Esophagus (tissue), 2 donors: ENCODE results near the gene ANAPC10. TPM values are rescaled to one million over a fixed set of nuclear protein-coding genes. Genes with fewer than 3 reads are reported as not detected.
"Not testable (repeated sequence)": the region's sequence is repeated elsewhere in the genome, so short reads cannot be mapped to it uniquely, and the experiment has no call there.

Experiments used
- H3K27ac ChIP-seq, 2 donors: one replicate each; pipeline ENCODE4 v1.5.1; 2013; ENCODE audit warnings: low read depth in 2 of 2, mild to moderate bottlenecking in 2 of 2, inconsistent platforms in 1 of 2, low read length in 1 of 2, moderate library complexity in 1 of 2
- H3K27me3 ChIP-seq, 2 donors: one replicate each; pipeline ENCODE4 v1.6.1; 2013; ENCODE audit warnings: low read length in 2 of 2, control low read depth in 1 of 2, mild to moderate bottlenecking in 1 of 2; ENCODE audit not compliant: insufficient read depth in 2 of 2, control insufficient read depth in 1 of 2
- H3K36me3 ChIP-seq, 2 donors: one replicate each; pipeline ENCODE4 v1.6.1; 2013; ENCODE audit warnings: low read length in 1 of 2; ENCODE audit not compliant: control insufficient read depth in 2 of 2, insufficient read depth in 2 of 2
- H3K4me1 ChIP-seq, 2 donors: one replicate each; pipeline ENCODE4 v1.6.1; 2013; ENCODE audit warnings: low read length in 1 of 2; ENCODE audit not compliant: control insufficient read depth in 2 of 2, insufficient read depth in 2 of 2
- H3K4me3 ChIP-seq, 2 donors: one replicate each; pipeline ENCODE4 v1.5.1; 2013; ENCODE audit warnings: low read length in 2 of 2, mild to moderate bottlenecking in 2 of 2, low read depth in 1 of 2, moderate library complexity in 1 of 2
- H3K9me3 ChIP-seq, 2 donors: one replicate each; pipeline ENCODE4 v1.6.1; 2013; ENCODE audit warnings: mild to moderate bottlenecking in 2 of 2, low read depth in 1 of 2, low read length in 1 of 2, moderate library complexity in 1 of 2; ENCODE audit not compliant: control insufficient read depth in 2 of 2, insufficient read depth in 1 of 2
- WGBS, 2 donors: extraction: QIAGEN DNeasy Blood & Tissue Kit; methylation state at CpG; one replicate each; pipeline ENCODE4 v1.1.7; 2013; 5-methylcytosine and 5-hydroxymethylcytosine counted together
- polyA plus RNA-seq, 2 donors: library from polyadenylated mRNA; stranded (reverse); fragments of 200-250 nt; gene quantifications; one replicate each; pipeline ENCODE4 v1.2.3, GENCODE V29; 2013
- donor health status: healthy with polysubstance abuse.
- donor health status: Bipolar disorder and iron deficiency.

ANAPC10 gene, protein sequence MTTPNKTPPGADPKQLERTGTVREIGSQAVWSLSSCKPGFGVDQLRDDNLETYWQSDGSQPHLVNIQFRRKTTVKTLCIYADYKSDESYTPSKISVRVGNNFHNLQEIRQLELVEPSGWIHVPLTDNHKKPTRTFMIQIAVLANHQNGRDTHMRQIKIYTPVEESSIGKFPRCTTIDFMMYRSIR
- 10 to 100 TPM in 1 of 2 donors, 1 to 10 TPM in 1; 6.2 to 11.7 TPM for polyA plus RNA-seq

DNA sequence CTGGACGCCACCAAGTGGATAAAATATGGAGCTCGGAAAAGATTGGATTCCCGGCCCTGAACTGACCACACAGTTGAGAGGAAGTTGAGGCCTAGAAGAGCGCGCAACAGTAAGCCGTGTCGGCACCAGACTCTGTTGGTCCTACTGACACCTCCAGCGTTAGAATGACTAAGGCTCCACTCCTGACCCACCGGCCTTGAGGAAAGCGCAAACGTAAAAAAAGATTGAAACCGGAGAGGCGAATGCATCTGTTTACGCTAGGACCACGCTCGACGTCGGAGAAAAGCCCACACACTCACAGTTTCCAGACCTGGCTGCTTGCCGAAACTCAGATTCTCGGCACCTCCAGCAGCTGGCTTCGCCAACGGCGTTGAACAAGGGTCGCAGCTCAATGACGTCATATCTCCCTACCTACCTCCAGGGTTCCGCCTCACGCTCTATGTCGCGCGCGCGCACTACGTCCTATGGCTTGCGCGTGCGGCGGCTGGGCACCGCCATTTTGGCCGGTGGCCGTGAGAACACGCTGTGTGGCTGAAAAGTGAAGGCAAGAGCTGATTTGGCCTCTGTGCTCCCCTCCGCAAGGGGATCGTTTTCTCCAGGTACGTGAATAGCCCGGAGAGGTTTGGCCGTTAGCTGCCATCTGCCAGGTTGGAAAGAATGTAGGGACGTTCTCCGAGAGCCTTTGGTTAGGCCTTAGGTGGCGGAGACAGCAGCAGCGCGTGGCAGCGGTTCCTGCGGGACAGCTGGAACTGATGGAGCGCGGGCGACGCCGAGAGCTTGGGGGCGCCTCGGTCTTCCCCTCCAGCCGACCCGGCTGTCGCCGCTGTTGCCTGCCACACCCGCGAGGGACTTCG is at the start of gene ANAPC10, which contains the start of gene ABCE1:
Gene ANAPC10, minus strand, starts transcription at position 376 of the 854 bp plus-strand sequence. CDS start 2,097 bp downstream, outside the sequence.
Gene ABCE1, plus strand, starts transcription at position 491 of the 854 bp plus-strand sequence. CDS start 6,102 bp downstream, outside the sequence.
- H3K27me3 ChIP-seq: no peaks in the 10 kb centered on the region
- peaks cover 0 to 1% of the 10 kb centered on the region in 2 donors for H3K4me1 ChIP-seq
- peaks cover 0 to 2% of the 10 kb centered on the region in 2 donors for H3K9me3 ChIP-seq
- 0% methylated on average over 67 of the region's 67 CpGs for WGBS, 2 donors
- H3K27ac ChIP-seq: peak within 1 kb of the TSS; percentile 95 to 97
- H3K4me3 ChIP-seq: peak within 1 kb of the TSS; percentile 93 to 95
- peaks cover 0 to 3% of the 10 kb centered on the region in 2 donors for H3K36me3 ChIP-seq

DNA sequence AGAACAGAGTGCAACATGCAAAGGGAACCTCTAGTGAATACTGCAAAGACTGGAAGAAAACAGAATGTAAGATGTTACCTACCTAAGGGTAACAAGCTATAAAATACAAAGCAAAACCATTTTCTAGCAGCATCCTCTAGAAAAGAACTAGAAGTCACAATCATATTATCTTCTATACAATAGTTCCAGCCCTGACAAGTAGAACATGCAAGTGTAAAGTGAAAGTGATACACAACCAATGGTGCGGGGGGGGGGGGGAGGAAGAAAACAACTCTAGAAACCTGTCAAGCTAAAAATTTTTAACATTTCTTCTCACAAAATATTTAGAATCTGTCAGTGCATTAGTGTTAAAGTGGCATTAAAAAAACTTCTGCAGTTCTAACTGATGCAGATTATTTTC is 38.2 kb upstream of the ANAPC10 start:
- not testable (repeated sequence) for H3K4me3 ChIP-seq, H3K4me1 ChIP-seq, H3K36me3 ChIP-seq, H3K27me3 ChIP-seq, H3K9me3 ChIP-seq, H3K27ac ChIP-seq
- WGBS, 2 donors: 43 to 73% methylated on average over 1 of the region's 1 CpG

DNA sequence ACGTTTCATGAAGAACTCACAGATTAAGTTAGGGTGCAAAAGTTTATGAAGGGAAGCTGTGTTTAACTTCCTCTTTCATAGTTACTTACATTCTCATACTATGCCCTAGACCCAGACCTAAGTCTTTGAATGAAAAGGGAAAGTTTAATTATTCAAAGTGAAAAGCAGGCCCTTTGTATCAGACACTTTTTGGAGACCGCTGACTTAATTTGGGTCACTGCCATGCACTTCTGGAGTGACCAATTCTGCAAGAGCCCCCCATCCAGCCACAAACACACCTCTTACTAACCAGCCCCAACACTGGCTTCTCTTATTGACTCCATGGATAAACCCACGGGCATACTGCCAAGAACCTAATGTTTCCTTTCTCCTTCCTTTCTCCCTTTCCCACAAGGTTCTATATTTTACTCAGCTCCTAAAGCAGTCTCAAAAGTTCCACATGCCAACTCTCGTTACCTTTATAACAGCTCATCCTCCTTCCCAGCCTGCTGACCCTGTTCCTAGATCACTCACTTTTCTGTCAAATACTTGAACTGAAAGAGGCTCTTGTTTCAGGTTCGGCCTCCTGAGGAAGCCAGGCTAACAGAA is 34.6 kb upstream of the ANAPC10 start:
- 61 to 67% methylated on average over 5 of the region's 5 CpGs for WGBS, 2 donors
- Histone ChIP-seq H3K36me3 (peaks cover under 1 to 3% of the 10 kb centered on the region in 2 donors), H3K27ac (peak overlapping the region in 1 of 2 donors; percentile 13), H3K4me3 (no peak overlapping the region), H3K27me3 (no peaks in the 10 kb centered on the region), H3K4me1 (no peaks in the 10 kb centered on the region), H3K9me3 (no peaks in the 10 kb centered on the region)

DNA sequence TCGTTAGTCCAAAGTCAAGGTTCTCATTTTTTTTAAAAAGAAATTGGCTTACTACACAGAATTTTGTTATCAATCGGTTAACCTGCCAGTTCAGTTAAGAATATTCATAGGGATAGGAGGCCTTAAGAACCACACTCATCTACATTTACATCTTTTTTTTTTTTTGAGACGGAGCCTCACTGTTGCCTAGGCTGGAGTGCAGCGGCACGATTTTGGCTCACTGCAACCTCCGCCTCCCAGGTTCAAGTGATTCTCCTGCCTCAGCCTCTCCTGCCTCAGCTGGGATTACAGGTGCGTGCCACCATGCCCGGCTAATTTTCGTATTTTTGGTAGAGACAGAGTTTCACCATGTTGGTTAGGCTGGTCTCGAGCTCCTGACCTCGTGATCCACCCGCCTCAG is 33.9 kb upstream of the ANAPC10 start:
- Histone ChIP-seq H3K27me3 (no peaks in the 10 kb centered on the region), H3K9me3 (no peaks in the 10 kb centered on the region), H3K27ac (no peak overlapping the region), H3K4me1 (no peaks in the 10 kb centered on the region), H3K36me3 (peaks cover 0 to 3% of the 10 kb centered on the region in 2 donors), H3K4me3 (no peak overlapping the region)
- WGBS, 2 donors: 92 to 93% methylated on average over 12 of the region's 12 CpGs

DNA sequence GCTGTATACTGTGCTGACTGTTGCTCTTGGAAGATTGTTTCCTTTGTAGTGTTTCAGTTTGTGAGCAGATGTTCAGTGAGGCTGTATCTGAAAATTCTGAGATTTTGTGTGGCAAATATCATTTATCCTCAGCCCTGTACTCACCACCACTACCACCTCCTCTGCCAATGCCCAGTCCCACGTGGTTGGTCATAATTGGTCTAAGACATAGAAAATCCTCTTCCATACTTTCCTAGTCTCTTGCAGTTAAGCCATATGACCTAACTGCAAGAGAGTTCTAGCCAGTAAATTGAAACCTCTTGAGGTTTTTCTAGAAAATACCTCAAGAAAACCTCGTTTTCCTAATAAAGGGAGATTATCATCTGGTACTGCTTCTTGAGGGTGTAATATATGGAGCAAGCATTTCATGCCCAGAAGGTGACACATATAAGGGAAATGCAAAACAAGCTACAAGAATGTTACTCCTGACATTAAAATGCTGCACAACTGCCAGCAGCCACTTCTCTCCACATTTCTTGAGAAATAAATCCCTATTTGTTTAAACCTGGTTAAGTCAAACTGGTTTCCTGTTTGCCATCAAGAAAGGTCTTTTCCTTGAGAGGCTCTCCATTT is 32.9 kb upstream of the ANAPC10 start:
- Histone ChIP-seq H3K4me3 (no peak overlapping the region), H3K36me3 (peaks cover 0 to 3% of the 10 kb centered on the region in 2 donors), H3K4me1 (no peaks in the 10 kb centered on the region), H3K9me3 (no peaks in the 10 kb centered on the region), H3K27ac (no peak overlapping the region), H3K27me3 (no peaks in the 10 kb centered on the region)
- 62 to 65% methylated on average over 2 of the region's 2 CpGs for WGBS, 2 donors

DNA sequence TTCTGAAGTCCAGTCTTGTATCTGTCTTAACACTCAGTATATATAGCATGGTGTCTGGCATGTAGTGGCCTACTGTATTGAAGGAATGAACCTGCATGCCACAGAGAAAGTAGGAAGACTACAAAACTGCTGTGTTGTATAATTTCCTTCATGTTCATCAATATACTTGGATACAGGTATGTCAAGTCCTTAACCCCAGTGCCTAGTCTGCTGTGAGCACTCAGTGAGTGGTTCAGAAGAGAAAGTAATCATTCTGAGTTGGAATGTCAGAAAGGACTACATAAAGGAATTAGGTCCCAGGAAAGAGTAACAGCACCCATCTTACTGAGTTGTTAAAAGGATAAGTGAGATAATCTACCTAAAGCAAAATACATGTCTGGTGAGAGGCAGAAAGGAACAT is 32.1 kb upstream of the ANAPC10 start:
- peaks cover 0 to 3% of the 10 kb centered on the region in 2 donors for H3K36me3 ChIP-seq

DNA sequence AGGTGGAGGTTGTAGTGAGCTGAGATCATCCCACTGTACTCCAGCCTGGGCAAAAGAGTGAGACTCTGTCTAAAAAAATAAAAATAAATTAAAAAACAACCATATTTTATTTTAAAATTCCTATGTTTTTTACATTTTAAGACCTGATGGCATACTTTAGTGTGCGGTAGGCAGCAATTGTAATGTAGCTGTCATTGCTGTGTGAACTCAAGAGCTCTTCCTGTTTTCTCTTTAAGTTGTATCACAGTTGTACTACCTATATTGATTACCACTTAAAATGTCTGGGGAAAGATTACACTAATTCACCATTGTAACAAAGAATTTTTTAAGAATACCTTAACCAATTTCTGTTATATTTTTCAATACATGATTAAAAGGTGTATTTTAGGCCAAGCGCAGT is 27.4 kb upstream of the ANAPC10 start:
- H3K36me3 ChIP-seq: peaks cover 0 to 3% of the 10 kb centered on the region in 2 donors

More for the DNA sequence above, 32.1 kb upstream of the ANAPC10 start:
- H3K4me3 ChIP-seq: no peak overlapping the region
- no peak overlapping the region for H3K27ac ChIP-seq
- no peaks in the 10 kb centered on the region for H3K27me3 ChIP-seq
- no peaks in the 10 kb centered on the region for H3K9me3 ChIP-seq
- no peaks in the 10 kb centered on the region for H3K4me1 ChIP-seq

DNA sequence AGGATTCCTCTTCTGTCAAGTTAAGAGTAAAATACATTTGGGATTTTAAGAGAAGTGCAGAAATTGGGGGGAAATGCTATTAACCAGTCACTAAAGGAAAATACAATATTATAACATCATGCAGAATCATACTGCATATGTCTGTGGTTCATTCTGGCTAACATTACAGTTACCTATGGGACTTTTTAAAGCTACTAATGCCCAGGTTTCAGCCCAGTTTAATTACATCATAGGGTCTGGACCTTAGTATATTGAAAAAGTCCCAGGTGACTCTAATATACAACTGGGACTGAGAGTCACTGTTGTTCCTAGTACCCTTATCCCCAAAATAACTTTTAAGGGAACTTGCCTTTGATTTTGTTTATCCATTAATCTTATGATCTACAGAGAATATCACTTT is 10.1 kb upstream of the ANAPC10 start:
- Histone ChIP-seq H3K4me1 (no peaks in the 10 kb centered on the region), H3K36me3 (peaks cover 2 to 7% of the 10 kb centered on the region in 2 donors), H3K27me3 (no peaks in the 10 kb centered on the region), H3K4me3 (no peak overlapping the region), H3K9me3 (no peaks in the 10 kb centered on the region), H3K27ac (no peak overlapping the region)

More for the DNA sequence above, 27.4 kb upstream of the ANAPC10 start:
- Histone ChIP-seq H3K9me3 (no peaks in the 10 kb centered on the region), H3K4me1 (no peaks in the 10 kb centered on the region), H3K27ac (no peak overlapping the region), H3K27me3 (no peaks in the 10 kb centered on the region), H3K4me3 (no peak overlapping the region)
- WGBS, 2 donors: 100% methylated on average over 2 of the region's 2 CpGs

DNA sequence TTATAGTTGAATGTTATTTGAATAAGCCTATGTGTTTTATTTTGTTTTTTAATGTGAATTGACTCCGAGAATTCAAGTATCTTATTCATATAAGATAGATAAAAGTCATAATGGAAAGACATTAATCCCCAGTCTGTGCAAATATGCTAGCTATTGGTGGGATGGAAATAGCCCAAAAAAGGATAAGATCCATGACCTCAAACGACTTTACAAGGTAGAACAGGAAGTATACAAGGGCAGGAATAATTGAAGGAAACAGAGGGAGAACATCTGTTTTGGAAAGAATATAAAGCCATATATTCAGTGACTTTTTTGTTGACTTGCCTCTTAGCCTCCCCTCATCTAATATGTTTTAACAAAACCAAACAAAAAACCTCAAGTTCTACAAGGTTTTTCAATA is 9.1 kb upstream of the ANAPC10 start:
- H3K36me3 ChIP-seq: peaks cover 0 to 4% of the 10 kb centered on the region in 2 donors

More for the DNA sequence above, 9.1 kb upstream of the ANAPC10 start:
- Histone ChIP-seq H3K4me1 (no peaks in the 10 kb centered on the region), H3K4me3 (no peak overlapping the region), H3K9me3 (no peaks in the 10 kb centered on the region), H3K27me3 (no peaks in the 10 kb centered on the region), H3K27ac (no peak overlapping the region)
- WGBS, 2 donors: 61 to 62% methylated on average over 2 of the region's 2 CpGs
